Fibroblast of lung (primary cell): Measurements from ENCODE around the gene PCDHB2. TPM values are rescaled to one million over a fixed set of nuclear protein-coding genes. Genes with fewer than 3 reads are reported as not detected.

Experiments
- polyA plus RNA-seq, 2 donors: library from polyadenylated mRNA; depleted of rRNA in 1 of 2; stranded (reverse) in 1 of 2; unstranded in 1 of 2; fragments of >200 nt; gene quantifications; 2 replicates each; pipeline ENCODE4 v1.2.1, GENCODE V29; 2011 to 2012; ENCODE audit warnings: missing spikeins in 1 of 2
- total RNA-seq: library from RNA; depleted of rRNA; stranded (reverse); fragments of >200 nt; gene quantifications from 2 replicates; pipeline ENCODE4 v1.2.1, GENCODE V29; 2014

PCDHB2 gene
- total and polyA plus RNA-seq, 2 donors (not counting 1 experiment from before 2014, with no cell fraction given), result 3.1 to 4.6 TPM

Other genes starting within 250 kb of the PCDHB2 start
- 0.26 and 0.33 TPM in 2 replicates for gene PCDHA9, start 246.2 kb upstream of the PCDHB2 start, total RNA-seq
- gene PCDHA9, start 246.2 kb upstream of the PCDHB2 start, polyA plus RNA-seq, result 0.03 TPM in 1 of 2 replicates, not detected in the other
- 0.26 and 0.66 TPM in 2 replicates for gene PCDHA10, start 238.7 kb upstream of the PCDHB2 start, total RNA-seq
- 0.09 and 2.0 TPM in 2 replicates for gene PCDHA10, start 238.7 kb upstream of the PCDHB2 start, polyA plus RNA-seq
- 0.51 and 0.66 TPM in 2 replicates for gene PCDHA11, start 225.7 kb upstream of the PCDHB2 start, total RNA-seq
- 0.15 TPM in 1 of 2 replicates, not detected in the other for gene PCDHA11, start 225.7 kb upstream of the PCDHB2 start, polyA plus RNA-seq
- gene PCDHA12, start 219.3 kb upstream of the PCDHB2 start, total RNA-seq, result 0.26 and 0.50 TPM in 2 replicates
- not detected in 2 replicates for gene PCDHA12, start 219.3 kb upstream of the PCDHB2 start, polyA plus RNA-seq
- gene PCDHA13, start 212.5 kb upstream of the PCDHB2 start, total RNA-seq, result under 0.01 and 0.33 TPM in 2 replicates
- gene PCDHA13, start 212.5 kb upstream of the PCDHB2 start, polyA plus RNA-seq, result 0.02 TPM in 1 of 2 replicates, not detected in the other
- 0.51 and 0.66 TPM in 2 replicates for gene PCDHAC1, start 168.3 kb upstream of the PCDHB2 start, total RNA-seq
- gene PCDHAC1, start 168.3 kb upstream of the PCDHB2 start, polyA plus RNA-seq, result 0.01 and 0.14 TPM in 2 replicates
- gene PCDHAC2, start 128.1 kb upstream of the PCDHB2 start, total RNA-seq, result 1.7 and 2.6 TPM in 2 replicates
- gene PCDHAC2, start 128.1 kb upstream of the PCDHB2 start, polyA plus RNA-seq, result 0.03 and 0.48 TPM in 2 replicates
- not detected in 2 replicates for gene PCDHB1, start 43.2 kb upstream of the PCDHB2 start, total RNA-seq
- not detected in 2 replicates for gene PCDHB1, start 43.2 kb upstream of the PCDHB2 start, polyA plus RNA-seq
- gene PCDHB3, start 5.9 kb downstream of the PCDHB2 start, total RNA-seq, result 0.77 and 1.7 TPM in 2 replicates
- gene PCDHB3, start 5.9 kb downstream of the PCDHB2 start, polyA plus RNA-seq, result 0.35 and 2.3 TPM in 2 replicates
- gene PCDHB4, start 27.2 kb downstream of the PCDHB2 start, total RNA-seq, result 0.50 and 0.51 TPM in 2 replicates
- 0.08 and 0.27 TPM in 2 replicates for gene PCDHB4, start 27.2 kb downstream of the PCDHB2 start, polyA plus RNA-seq
- gene PCDHB5, start 40.6 kb downstream of the PCDHB2 start, total RNA-seq, result 1.8 and 2.8 TPM in 2 replicates
- 0.60 and 1.1 TPM in 2 replicates for gene PCDHB5, start 40.6 kb downstream of the PCDHB2 start, polyA plus RNA-seq
- gene PCDHB6, start 55.4 kb downstream of the PCDHB2 start, total RNA-seq, result 0.26 and 0.33 TPM in 2 replicates
- gene PCDHB6, start 55.4 kb downstream of the PCDHB2 start, polyA plus RNA-seq, result 0.07 and 0.42 TPM in 2 replicates
- gene PCDHB7, start 78.0 kb downstream of the PCDHB2 start, total RNA-seq, result 1.0 and 1.5 TPM in 2 replicates
- 0.28 and 0.61 TPM in 2 replicates for gene PCDHB7, start 78.0 kb downstream of the PCDHB2 start, polyA plus RNA-seq
- 0.26 and 1.3 TPM in 2 replicates for gene PCDHB8, start 83.2 kb downstream of the PCDHB2 start, total RNA-seq
- gene PCDHB8, start 83.2 kb downstream of the PCDHB2 start, polyA plus RNA-seq, result 0.05 and 0.42 TPM in 2 replicates
- 0.51 and 1.5 TPM in 2 replicates for gene PCDHB16, start 87.8 kb downstream of the PCDHB2 start, total RNA-seq
- gene PCDHB16, start 87.8 kb downstream of the PCDHB2 start, polyA plus RNA-seq, result 0.54 and 1.5 TPM in 2 replicates
- gene PCDHB9, start 92.5 kb downstream of the PCDHB2 start, total RNA-seq, result 0.26 and 0.99 TPM in 2 replicates
- 0.27 and 0.82 TPM in 2 replicates for gene PCDHB9, start 92.5 kb downstream of the PCDHB2 start, polyA plus RNA-seq
- gene PCDHB10, start 97.7 kb downstream of the PCDHB2 start, total RNA-seq, result 0.77 and 2.0 TPM in 2 replicates
- 0.28 and 0.78 TPM in 2 replicates for gene PCDHB10, start 97.7 kb downstream of the PCDHB2 start, polyA plus RNA-seq
- 0.77 and 1.7 TPM in 2 replicates for gene PCDHB11, start 105.0 kb downstream of the PCDHB2 start, total RNA-seq
- 0.11 and 0.36 TPM in 2 replicates for gene PCDHB11, start 105.0 kb downstream of the PCDHB2 start, polyA plus RNA-seq
- gene PCDHB12, start 114.1 kb downstream of the PCDHB2 start, total RNA-seq, result 0.26 and 0.66 TPM in 2 replicates
- gene PCDHB12, start 114.1 kb downstream of the PCDHB2 start, polyA plus RNA-seq, result 0.02 and 0.27 TPM in 2 replicates
- gene PCDHB13, start 119.3 kb downstream of the PCDHB2 start, total RNA-seq, result 0.26 and 1.5 TPM in 2 replicates
- gene PCDHB13, start 119.3 kb downstream of the PCDHB2 start, polyA plus RNA-seq, result 0.24 and 0.62 TPM in 2 replicates
- 0.77 and 1.7 TPM in 2 replicates for gene PCDHB14, start 128.7 kb downstream of the PCDHB2 start, total RNA-seq
- 0.18 and 0.86 TPM in 2 replicates for gene PCDHB14, start 128.7 kb downstream of the PCDHB2 start, polyA plus RNA-seq
- 0.77 and 1.8 TPM in 2 replicates for gene PCDHB15, start 150.8 kb downstream of the PCDHB2 start, total RNA-seq
- gene PCDHB15, start 150.8 kb downstream of the PCDHB2 start, polyA plus RNA-seq, result 0.12 and 0.31 TPM in 2 replicates
- gene SLC25A2, start 209.4 kb downstream of the PCDHB2 start, total RNA-seq, result 0.66 TPM in 1 of 2 replicates, not detected in the other
- gene SLC25A2, start 209.4 kb downstream of the PCDHB2 start, polyA plus RNA-seq, result not detected in 2 replicates
- 87.1 and 107 TPM in 2 replicates for gene TAF7, start 226.2 kb downstream of the PCDHB2 start, total RNA-seq
- gene TAF7, start 226.2 kb downstream of the PCDHB2 start, polyA plus RNA-seq, result 64.9 and 73.0 TPM in 2 replicates
- 1.0 and 1.8 TPM in 2 replicates for gene PCDHGA1, start 235.9 kb downstream of the PCDHB2 start, total RNA-seq
- gene PCDHGA1, start 235.9 kb downstream of the PCDHB2 start, polyA plus RNA-seq, result 1.1 and 1.6 TPM in 2 replicates
- gene PCDHGA2, start 244.1 kb downstream of the PCDHB2 start, total RNA-seq, result 2.8 and 4.5 TPM in 2 replicates
- gene PCDHGA2, start 244.1 kb downstream of the PCDHB2 start, polyA plus RNA-seq, result 4.2 and 5.8 TPM in 2 replicates
- gene PCDHGA3, start 249.2 kb downstream of the PCDHB2 start, total RNA-seq, result 1.5 and 2.8 TPM in 2 replicates
- gene PCDHGA3, start 249.2 kb downstream of the PCDHB2 start, polyA plus RNA-seq, result 1.3 and 1.4 TPM in 2 replicates